ACC112 (cell line): Measurements from ENCODE around the gene NCK2.

Experiments used
- H2AFZ ChIP-seq: fragments of 200-600 bp; sonication (generic); one replicate; pipeline ENCODE4 v1.6.0; 2017; ENCODE audit warnings: antibody characterized with exemption, low read length; ENCODE audit not compliant: unreplicated experiment
- H3K27ac ChIP-seq: fragments of 200-600 bp; sonication (generic); 2 replicates; pipeline ENCODE4 v1.5.1; 2014; ENCODE audit warnings: low read depth, mild to moderate bottlenecking, antibody characterized with exemption, low read length, moderate library complexity
- H3K27me3 ChIP-seq: fragments of 200-600 bp; sonication (generic); 2 replicates; pipeline ENCODE4 v1.6.1; 2014; ENCODE audit warnings: mild to moderate bottlenecking, antibody characterized with exemption, low read length, moderate library complexity, mixed read lengths; ENCODE audit not compliant: insufficient read depth
- H3K36me3 ChIP-seq: fragments of 200-600 bp; sonication (generic); 2 replicates; pipeline ENCODE4 v1.6.1; 2016; ENCODE audit warnings: mild to moderate bottlenecking, antibody characterized with exemption, low read length, moderate library complexity, mixed read lengths; ENCODE audit not compliant: insufficient read depth
- H3K4me1 ChIP-seq: fragments of 200-600 bp; sonication (generic); one replicate; pipeline ENCODE4 v1.6.1; 2016; ENCODE audit warnings: low read length, mixed read lengths; ENCODE audit not compliant: insufficient read depth, unreplicated experiment, control insufficient read depth
- H3K4me3 ChIP-seq: fragments of 200-600 bp; sonication (generic); 2 replicates; pipeline ENCODE4 v1.5.1; 2014; ENCODE audit warnings: mild to moderate bottlenecking, low read depth, low read length
- H3K79me2 ChIP-seq: fragments of 200-600 bp; sonication (generic); one replicate; pipeline ENCODE4 v1.6.0; 2016; ENCODE audit warnings: low read length; ENCODE audit not compliant: control insufficient read depth, unreplicated experiment, insufficient read depth

Gene NCK2

DNA sequence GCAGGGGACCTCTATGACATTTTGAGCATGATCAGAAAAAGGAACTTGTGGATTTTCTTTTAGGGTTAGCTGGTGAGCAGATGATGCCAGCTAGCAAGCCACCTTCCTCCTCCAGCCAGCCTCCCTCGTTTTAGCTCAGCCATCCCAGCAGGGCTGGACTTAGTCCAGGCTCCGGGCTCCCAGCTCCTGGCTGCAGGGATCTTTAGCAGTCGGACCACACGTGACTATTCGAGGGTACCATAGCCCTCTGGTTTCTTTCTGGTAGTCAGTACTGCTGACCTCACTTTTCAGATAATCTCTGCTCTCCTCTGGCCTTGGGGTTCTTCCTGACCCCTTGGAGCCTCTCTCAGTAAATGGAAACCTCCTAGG lies 31.8 kb downstream of the NCK2 start:
- H3K4me3 ChIP-seq: no peak overlapping the region

GRCh38 chr2:105777031-105777482 lies 32.3 kb downstream of the NCK2 start:
- H3K79me2 ChIP-seq: no peaks in the 10 kb centered on the region

More for the DNA sequence above, 31.8 kb downstream of the NCK2 start:
- H2AFZ ChIP-seq: no peak overlapping the region
- no peak overlapping the region for H3K27ac ChIP-seq
- peaks cover under 1% of the 10 kb centered on the region for H3K79me2 ChIP-seq
- H3K4me1 ChIP-seq: no peaks in the 10 kb centered on the region
- no peaks in the 10 kb centered on the region for H3K27me3 ChIP-seq
- H3K36me3 ChIP-seq: no peaks in the 10 kb centered on the region

DNA sequence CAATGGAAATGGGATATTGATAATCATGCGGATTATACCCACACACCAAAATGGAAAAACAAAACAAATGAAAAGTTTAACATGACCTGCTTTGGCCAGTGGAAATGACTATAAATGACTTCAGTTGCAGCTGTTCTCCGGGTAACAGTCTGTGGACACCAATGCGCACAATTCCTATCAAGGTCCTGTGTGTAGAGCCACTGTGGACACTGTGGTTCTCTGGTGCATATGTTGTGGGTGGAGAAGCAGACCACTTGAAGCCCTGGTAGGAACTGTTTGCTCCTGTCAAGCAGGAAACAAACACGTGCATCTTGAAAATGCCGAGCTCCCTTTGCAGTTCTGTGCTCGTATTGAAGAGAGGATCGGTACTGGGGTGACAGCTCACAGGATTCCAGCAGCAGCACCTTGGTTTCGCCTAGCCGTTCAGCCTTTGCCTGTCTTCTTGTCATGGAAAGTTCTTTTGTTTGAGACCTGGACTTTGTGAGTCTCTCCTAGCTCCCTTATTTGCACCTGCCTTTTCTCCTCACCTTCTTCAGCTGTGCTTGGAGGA lies 32.9 kb downstream of the NCK2 start:
- Histone ChIP-seq H3K79me2 (no peaks in the 10 kb centered on the region), H3K36me3 (no peaks in the 10 kb centered on the region), H3K4me1 (no peaks in the 10 kb centered on the region), H3K27ac (no peak overlapping the region), H2AFZ (no peak overlapping the region), H3K27me3 (no peaks in the 10 kb centered on the region), H3K4me3 (no peak overlapping the region)

More at GRCh38 chr2:105777031-105777482, 32.3 kb downstream of the NCK2 start:
- H3K4me3 ChIP-seq: no peak overlapping the region
- no peaks in the 10 kb centered on the region for H3K27me3 ChIP-seq
- no peaks in the 10 kb centered on the region for H3K4me1 ChIP-seq
- H2AFZ ChIP-seq: no peak overlapping the region
- no peaks in the 10 kb centered on the region for H3K36me3 ChIP-seq
- no peak overlapping the region for H3K27ac ChIP-seq

DNA sequence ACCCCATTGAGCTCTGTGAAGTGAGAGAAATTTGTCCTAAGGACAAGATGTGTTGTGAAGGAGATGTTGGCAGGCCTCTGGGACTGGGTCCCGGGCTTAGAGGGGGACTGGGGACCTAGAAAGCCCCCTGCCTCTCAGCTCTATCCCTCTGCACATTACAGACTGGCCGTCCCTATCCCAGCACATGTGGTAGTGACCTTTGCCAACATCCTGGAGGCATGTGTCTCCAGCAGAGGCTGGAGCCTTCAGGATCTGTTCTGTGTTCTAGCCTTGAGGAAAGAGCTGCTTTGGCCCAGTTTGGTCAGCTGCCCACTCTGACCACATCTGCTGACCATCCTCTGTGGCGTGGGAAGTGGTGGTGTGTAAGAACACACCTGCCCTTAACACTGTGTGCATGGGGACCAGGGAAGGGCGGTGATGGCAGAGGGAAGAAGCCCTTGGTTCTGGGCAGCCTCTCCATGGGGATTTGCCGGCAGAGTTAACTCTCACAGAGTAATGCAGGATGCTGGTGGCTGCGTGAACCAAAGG lies 33.4 kb downstream of the NCK2 start:
- Histone ChIP-seq H3K36me3 (no peaks in the 10 kb centered on the region), H3K79me2 (no peaks in the 10 kb centered on the region), H3K27me3 (no peaks in the 10 kb centered on the region), H3K4me1 (no peaks in the 10 kb centered on the region), H3K27ac (no peak overlapping the region), H2AFZ (no peak overlapping the region), H3K4me3 (no peak overlapping the region)

DNA sequence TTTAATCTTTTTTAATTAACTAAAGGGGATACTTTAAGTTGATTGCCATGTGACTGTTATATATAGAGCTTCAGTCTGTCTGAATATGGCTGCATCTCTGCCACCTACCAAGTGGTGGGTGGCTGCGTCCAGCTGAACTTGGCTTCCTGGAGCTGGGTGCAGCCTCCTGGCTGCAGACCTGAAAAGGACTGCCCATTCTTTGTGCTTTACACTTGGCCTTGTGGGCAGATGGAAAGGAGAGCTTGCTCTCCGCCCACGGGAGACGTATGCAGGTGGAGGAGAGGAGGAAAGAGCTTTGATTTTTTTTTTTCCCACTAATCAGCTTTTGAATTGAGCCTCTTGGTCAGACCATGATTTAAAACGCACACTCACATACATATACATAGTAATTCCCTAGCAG lies 34.7 kb downstream of the NCK2 start:
- no peak overlapping the region for H2AFZ ChIP-seq
- no peak overlapping the region for H3K4me3 ChIP-seq
- no peaks in the 10 kb centered on the region for H3K4me1 ChIP-seq
- no peaks in the 10 kb centered on the region for H3K79me2 ChIP-seq
- no peaks in the 10 kb centered on the region for H3K27me3 ChIP-seq
- H3K36me3 ChIP-seq: no peaks in the 10 kb centered on the region
- no peak overlapping the region for H3K27ac ChIP-seq

GRCh38 chr2:105780606-105781005 lies 35.9 kb downstream of the NCK2 start:
- Histone ChIP-seq H3K4me1 (no peaks in the 10 kb centered on the region), H3K79me2 (no peaks in the 10 kb centered on the region), H3K36me3 (no peaks in the 10 kb centered on the region), H3K27me3 (no peaks in the 10 kb centered on the region), H3K4me3 (no peak overlapping the region), H3K27ac (no peak overlapping the region), H2AFZ (no peak overlapping the region)

GRCh38 chr2:105781274-105781978 lies 36.7 kb downstream of the NCK2 start:
- Histone ChIP-seq H3K79me2 (no peaks in the 10 kb centered on the region), H2AFZ (no peak overlapping the region), H3K4me1 (no peaks in the 10 kb centered on the region), H3K27me3 (no peaks in the 10 kb centered on the region), H3K4me3 (no peak overlapping the region), H3K36me3 (no peaks in the 10 kb centered on the region), H3K27ac (no peak overlapping the region)

GRCh38 chr2:105782123-105782522 lies 37.4 kb downstream of the NCK2 start:
- no peaks in the 10 kb centered on the region for H3K79me2 ChIP-seq
- H3K4me3 ChIP-seq: no peak overlapping the region
- H3K27ac ChIP-seq: no peak overlapping the region

DNA sequence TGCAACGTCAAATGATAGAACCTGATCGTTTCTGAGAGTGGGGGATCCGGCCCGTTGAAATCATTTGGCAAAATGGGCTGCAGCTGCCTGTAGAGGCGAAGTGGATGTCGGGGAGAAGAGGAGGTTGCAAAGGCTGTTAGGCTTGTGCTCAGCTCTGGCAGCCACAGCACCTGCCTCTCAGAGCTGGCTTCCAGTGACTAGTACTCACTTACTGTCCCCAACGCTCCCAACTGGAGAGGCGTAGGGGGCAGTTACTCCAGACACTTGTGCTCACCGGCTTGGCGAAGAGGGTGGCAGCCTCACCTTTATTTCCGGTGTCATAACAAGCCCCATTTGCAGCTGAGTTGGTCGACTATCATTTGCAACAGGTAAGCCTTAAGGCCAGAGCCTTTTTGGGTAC lies 37.9 kb downstream of the NCK2 start:
- Histone ChIP-seq H3K4me3 (no peak overlapping the region), H2AFZ (no peak overlapping the region), H3K79me2 (no peaks in the 10 kb centered on the region), H3K4me1 (no peaks in the 10 kb centered on the region), H3K27me3 (no peaks in the 10 kb centered on the region), H3K27ac (no peak overlapping the region), H3K36me3 (no peaks in the 10 kb centered on the region)

More at GRCh38 chr2:105782123-105782522, 37.4 kb downstream of the NCK2 start:
- Histone ChIP-seq H2AFZ (no peak overlapping the region), H3K4me1 (no peaks in the 10 kb centered on the region), H3K27me3 (no peaks in the 10 kb centered on the region), H3K36me3 (no peaks in the 10 kb centered on the region)

- Histone ChIP-seq H2AFZ (no peak overlapping the region), H3K27ac (no peak overlapping the region), H3K36me3 (no peaks in the 10 kb centered on the region), H3K79me2 (no peaks in the 10 kb centered on the region), H3K4me1 (no peaks in the 10 kb centered on the region), H3K27me3 (no peaks in the 10 kb centered on the region), H3K4me3 (no peak overlapping the region)
Measured at GRCh38 chr2:105783151-105783738, 38.5 kb downstream of the NCK2 start.

DNA sequence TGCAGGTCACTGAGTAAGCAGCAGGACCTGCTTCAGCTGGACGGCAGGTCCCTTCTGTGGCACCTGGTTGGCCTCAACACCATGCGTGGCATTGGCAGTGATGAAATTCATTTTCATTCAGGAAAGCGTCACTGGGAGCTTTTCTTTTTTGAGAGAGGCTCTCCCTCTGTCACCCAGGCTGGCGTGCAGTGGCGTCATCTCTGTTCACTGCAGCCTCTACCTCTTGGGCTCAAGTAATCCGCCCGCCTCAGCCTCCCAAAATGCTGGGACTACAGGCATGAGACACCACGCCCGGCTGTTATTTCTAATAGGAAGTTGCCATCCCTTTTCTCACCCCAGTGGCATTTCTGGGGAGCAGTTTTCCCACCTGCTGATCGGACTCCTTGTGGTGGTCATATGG lies 39.3 kb downstream of the NCK2 start:
- Histone ChIP-seq H3K27me3 (no peaks in the 10 kb centered on the region), H3K79me2 (no peaks in the 10 kb centered on the region), H2AFZ (no peak overlapping the region), H3K27ac (no peak overlapping the region), H3K36me3 (no peaks in the 10 kb centered on the region), H3K4me3 (no peak overlapping the region), H3K4me1 (no peaks in the 10 kb centered on the region)
